K562 (cell line): ENCODE data around the gene PIP4K2A. TPM values are rescaled to one million over a fixed set of nuclear protein-coding genes. Genes with fewer than 3 reads are reported as not detected.

Source experiments
- BCOR ChIP-seq: fragments of 450-650 bp; IDR thresholded peaks from 2 replicates; pipeline ENCODE4 v1.6.1; 2016
- BRCA1 ChIP-seq, 2 experiments: fragments of 450-650 bp in 1 of 2; sonication (generic) in 1 of 2; formaldehyde crosslinking in 1 of 2; IDR thresholded peaks; 2 replicates each; pipeline versions ENCODE4 v1.5.0 to v1.6.1; 2017 to 2020; ENCODE audit warnings: mild to moderate bottlenecking in 1 of 2, missing genetic modification reagents in 1 of 2
- BRF1 ChIP-seq: IDR thresholded peaks from 3 replicates; pipeline ENCODE4 v1.6.1; 2011; ENCODE audit warnings: borderline replicate concordance, mild to moderate bottlenecking; ENCODE audit not compliant: insufficient read length; ENCODE audit errors: extremely low read depth
- HDAC2 ChIP-seq: fragments of 450-650 bp; IDR thresholded peaks from 2 replicates; pipeline ENCODE4 v1.6.1; 2016; ENCODE audit warnings: mild to moderate bottlenecking
- HIVEP1 ChIP-seq: fragments of 250-450 bp; sonication (Bioruptor Pico); IDR thresholded peaks from 2 replicates; pipeline ENCODE4 v1.4.0; 2020; ENCODE audit warnings: mild to moderate bottlenecking
- NBN ChIP-seq: fragments of 450-650 bp; IDR thresholded peaks from 2 replicates; pipeline ENCODE4 v1.6.1; 2016; ENCODE audit warnings: low read depth, mild to moderate bottlenecking
- RBM25 ChIP-seq: fragments of 200-400 bp; formaldehyde crosslinking; IDR thresholded peaks from 2 replicates; pipeline ENCODE4 v1.6.1; 2018; ENCODE audit warnings: low read length, low read depth, moderate library complexity; ENCODE audit not compliant: severe bottlenecking
- RFX1 ChIP-seq: fragments of 450-650 bp; IDR thresholded peaks from 2 replicates; pipeline ENCODE4 v1.6.1; 2016; ENCODE audit warnings: mild to moderate bottlenecking, moderate library complexity
- SIN3B ChIP-seq: fragments of 450-650 bp; IDR thresholded peaks from 2 replicates; pipeline ENCODE4 v1.6.1; 2017; ENCODE audit warnings: low read depth, mild to moderate bottlenecking, moderate library complexity
- SMAD4 ChIP-seq: fragments of 250-450 bp; sonication (Bioruptor Pico); conservative IDR thresholded peaks from 2 replicates; pipeline ENCODE4 v1.8.0; 2021; ENCODE audit warnings: inconsistent platforms, mild to moderate bottlenecking, moderate library complexity
- SPI1 ChIP-seq: IDR thresholded peaks from 2 replicates; pipeline ENCODE4 v1.6.1; 2011; ENCODE audit warnings: low read depth, low read length, control low read depth, borderline replicate concordance
- ZNF212 ChIP-seq: fragments of 450-650 bp; formaldehyde crosslinking; IDR thresholded peaks from 2 replicates; pipeline ENCODE4 v1.4.0; 2020; ENCODE audit warnings: mild to moderate bottlenecking
- ZNF431 ChIP-seq: sonication (generic); formaldehyde crosslinking; IDR thresholded peaks from 2 replicates; pipeline ENCODE4 v1.8.0; 2022; ENCODE audit warnings: mild to moderate bottlenecking, missing genetic modification reagents
- ZNF778 ChIP-seq: fragments of 450-650 bp; formaldehyde crosslinking; IDR thresholded peaks from 2 replicates; pipeline ENCODE4 v1.4.0; 2020; ENCODE audit warnings: mild to moderate bottlenecking, moderate library complexity
- ZNF780A ChIP-seq: fragments of 250-450 bp; sonication (Bioruptor Pico); IDR thresholded peaks from 2 replicates; pipeline ENCODE4 v1.5.0; 2021; ENCODE audit warnings: mild to moderate bottlenecking
- polyA plus RNA-seq, 8 experiments: library from polyadenylated mRNA; depleted of rRNA in 4 of 8; stranded (reverse) in 5 of 8; unstranded in 3 of 8; fragments of >200 nt; fragmentation: Nextera tagmentation in 2 of 8; fragmentation: Illumina TruSeq in 1 of 8; extraction: Ambion mirVana in 2 of 8; extraction: Trizol in 1 of 8; gene quantifications; 2 replicates each; pipeline versions ENCODE4 v1.2.1 to v1.2.3, GENCODE V29; 2011 to 2014; ENCODE audit warnings: inconsistent platforms in 1 of 8, missing spikeins in 1 of 8
- total RNA-seq, 7 experiments: library from RNA; depleted of rRNA in 6 of 7; stranded (reverse); fragments of >200 nt in 6 of 7; fragmentation: Illumina TruSeq in 2 of 7; extraction: Trizol in 2 of 7; gene quantifications; 2 replicates each; pipeline versions ENCODE4 v1.2.1 to v1.2.3, GENCODE V29; 2011 to 2021; ENCODE audit warnings: low replicate concordance in 1 of 7
- TF ChIP-seq, protein P1 (sequence below): fragments of 250-450 bp; sonication (Bioruptor Pico); IDR thresholded peaks from 2 replicates; pipeline ENCODE4 v1.8.0; 2022; ENCODE audit warnings: inconsistent platforms
- TF ChIP-seq, protein P2 (sequence below): fragments of 450-650 bp; formaldehyde crosslinking; IDR thresholded peaks from 2 replicates; pipeline ENCODE4 v1.4.0; 2020; ENCODE audit warnings: mild to moderate bottlenecking
- TF ChIP-seq, protein P3 (sequence below): sonication (generic); IDR thresholded peaks from 2 replicates; pipeline ENCODE4 v1.6.1; 2016
- TF ChIP-seq, protein P4 (sequence below): fragments of 450-650 bp; IDR thresholded peaks from 2 replicates; pipeline ENCODE4 v1.6.1; 2017; ENCODE audit warnings: antibody characterized with exemption, mild to moderate bottlenecking
- TF ChIP-seq, protein P5 (sequence below): fragments of 450-650 bp; IDR thresholded peaks from 2 replicates; pipeline ENCODE4 v1.6.1; 2016; ENCODE audit warnings: mild to moderate bottlenecking

PIP4K2A gene
- total and polyA plus RNA-seq, 9 of the 15 experiments (the other 6 are each of a cell fraction or from before 2014, with no cell fraction given): 35.6 to 117 (median 71.9) TPM

DNA sequence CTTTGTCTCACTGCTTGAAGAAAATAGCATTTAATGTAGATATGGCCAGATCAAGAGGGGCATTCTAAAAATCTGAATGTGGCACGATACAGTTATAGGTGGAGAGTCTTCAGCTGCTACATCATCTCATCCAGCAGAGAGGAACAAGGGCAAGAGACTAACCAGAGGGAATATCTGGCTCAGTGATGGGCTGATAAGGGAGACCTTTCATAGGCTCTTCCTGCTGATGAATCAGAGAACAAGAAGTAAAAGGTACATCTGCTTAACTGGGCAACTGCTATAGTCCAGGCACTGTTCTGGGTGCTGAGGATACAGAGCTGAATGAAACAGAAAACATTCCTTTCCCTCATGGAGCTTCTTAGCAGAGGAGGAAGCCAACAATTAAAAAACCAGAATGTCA lies 37.9 kb downstream of the PIP4K2A start (continued):
- TF ChIP-seq, protein P1, sequence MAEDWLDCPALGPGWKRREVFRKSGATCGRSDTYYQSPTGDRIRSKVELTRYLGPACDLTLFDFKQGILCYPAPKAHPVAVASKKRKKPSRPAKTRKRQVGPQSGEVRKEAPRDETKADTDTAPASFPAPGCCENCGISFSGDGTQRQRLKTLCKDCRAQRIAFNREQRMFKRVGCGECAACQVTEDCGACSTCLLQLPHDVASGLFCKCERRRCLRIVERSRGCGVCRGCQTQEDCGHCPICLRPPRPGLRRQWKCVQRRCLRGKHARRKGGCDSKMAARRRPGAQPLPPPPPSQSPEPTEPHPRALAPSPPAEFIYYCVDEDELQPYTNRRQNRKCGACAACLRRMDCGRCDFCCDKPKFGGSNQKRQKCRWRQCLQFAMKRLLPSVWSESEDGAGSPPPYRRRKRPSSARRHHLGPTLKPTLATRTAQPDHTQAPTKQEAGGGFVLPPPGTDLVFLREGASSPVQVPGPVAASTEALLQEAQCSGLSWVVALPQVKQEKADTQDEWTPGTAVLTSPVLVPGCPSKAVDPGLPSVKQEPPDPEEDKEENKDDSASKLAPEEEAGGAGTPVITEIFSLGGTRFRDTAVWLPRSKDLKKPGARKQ: no peak
- TF ChIP-seq ZNF212 (CRISPR knock-in tag) (no peak), SIN3B (no peak), SPI1 (0 out of 2 replicates have a peak, but pooled peaks have one; percentile 19), ZNF431 (CRISPR knock-in tag) (no peak), HDAC2 (no peak), BCOR (no peak), ZNF778 (CRISPR knock-in tag) (no peak), BRF1 (no peak), ZNF780A (CRISPR knock-in tag) (no peak), RBM25 (peak; percentile 53), NBN (no peak), HIVEP1 (no peak), SMAD4 (CRISPR knock-in tag) (no peak), BRCA1 (IDR thresholded peaks at IDR 0.05) (no peak), BRCA1 (CRISPR knock-in tag; IDR thresholded peaks at IDR 0.05) (no peak), RFX1 (no peak)
- TF ChIP-seq, protein P2, sequence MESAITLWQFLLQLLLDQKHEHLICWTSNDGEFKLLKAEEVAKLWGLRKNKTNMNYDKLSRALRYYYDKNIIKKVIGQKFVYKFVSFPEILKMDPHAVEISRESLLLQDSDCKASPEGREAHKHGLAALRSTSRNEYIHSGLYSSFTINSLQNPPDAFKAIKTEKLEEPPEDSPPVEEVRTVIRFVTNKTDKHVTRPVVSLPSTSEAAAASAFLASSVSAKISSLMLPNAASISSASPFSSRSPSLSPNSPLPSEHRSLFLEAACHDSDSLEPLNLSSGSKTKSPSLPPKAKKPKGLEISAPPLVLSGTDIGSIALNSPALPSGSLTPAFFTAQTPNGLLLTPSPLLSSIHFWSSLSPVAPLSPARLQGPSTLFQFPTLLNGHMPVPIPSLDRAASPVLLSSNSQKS: no peak
- TF ChIP-seq, protein P3, sequence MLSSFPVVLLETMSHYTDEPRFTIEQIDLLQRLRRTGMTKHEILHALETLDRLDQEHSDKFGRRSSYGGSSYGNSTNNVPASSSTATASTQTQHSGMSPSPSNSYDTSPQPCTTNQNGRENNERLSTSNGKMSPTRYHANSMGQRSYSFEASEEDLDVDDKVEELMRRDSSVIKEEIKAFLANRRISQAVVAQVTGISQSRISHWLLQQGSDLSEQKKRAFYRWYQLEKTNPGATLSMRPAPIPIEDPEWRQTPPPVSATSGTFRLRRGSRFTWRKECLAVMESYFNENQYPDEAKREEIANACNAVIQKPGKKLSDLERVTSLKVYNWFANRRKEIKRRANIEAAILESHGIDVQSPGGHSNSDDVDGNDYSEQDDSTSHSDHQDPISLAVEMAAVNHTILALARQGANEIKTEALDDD: peak; percentile 75
- TF ChIP-seq, protein P4, sequence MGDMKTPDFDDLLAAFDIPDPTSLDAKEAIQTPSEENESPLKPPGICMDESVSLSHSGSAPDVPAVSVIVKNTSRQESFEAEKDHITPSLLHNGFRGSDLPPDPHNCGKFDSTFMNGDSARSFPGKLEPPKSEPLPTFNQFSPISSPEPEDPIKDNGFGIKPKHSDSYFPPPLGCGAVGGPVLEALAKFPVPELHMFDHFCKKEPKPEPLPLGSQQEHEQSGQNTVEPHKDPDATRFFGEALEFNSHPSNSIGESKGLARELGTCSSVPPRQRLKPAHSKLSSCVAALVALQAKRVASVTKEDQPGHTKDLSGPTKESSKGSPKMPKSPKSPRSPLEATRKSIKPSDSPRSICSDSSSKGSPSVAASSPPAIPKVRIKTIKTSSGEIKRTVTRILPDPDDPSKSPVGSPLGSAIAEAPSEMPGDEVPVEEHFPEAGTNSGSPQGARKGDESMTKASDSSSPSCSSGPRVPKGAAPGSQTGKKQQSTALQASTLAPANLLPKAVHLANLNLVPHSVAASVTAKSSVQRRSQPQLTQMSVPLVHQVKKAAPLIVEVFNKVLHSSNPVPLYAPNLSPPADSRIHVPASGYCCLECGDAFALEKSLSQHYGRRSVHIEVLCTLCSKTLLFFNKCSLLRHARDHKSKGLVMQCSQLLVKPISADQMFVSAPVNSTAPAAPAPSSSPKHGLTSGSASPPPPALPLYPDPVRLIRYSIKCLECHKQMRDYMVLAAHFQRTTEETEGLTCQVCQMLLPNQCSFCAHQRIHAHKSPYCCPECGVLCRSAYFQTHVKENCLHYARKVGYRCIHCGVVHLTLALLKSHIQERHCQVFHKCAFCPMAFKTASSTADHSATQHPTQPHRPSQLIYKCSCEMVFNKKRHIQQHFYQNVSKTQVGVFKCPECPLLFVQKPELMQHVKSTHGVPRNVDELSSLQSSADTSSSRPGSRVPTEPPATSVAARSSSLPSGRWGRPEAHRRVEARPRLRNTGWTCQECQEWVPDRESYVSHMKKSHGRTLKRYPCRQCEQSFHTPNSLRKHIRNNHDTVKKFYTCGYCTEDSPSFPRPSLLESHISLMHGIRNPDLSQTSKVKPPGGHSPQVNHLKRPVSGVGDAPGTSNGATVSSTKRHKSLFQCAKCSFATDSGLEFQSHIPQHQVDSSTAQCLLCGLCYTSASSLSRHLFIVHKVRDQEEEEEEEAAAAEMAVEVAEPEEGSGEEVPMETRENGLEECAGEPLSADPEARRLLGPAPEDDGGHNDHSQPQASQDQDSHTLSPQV: 0 out of 2 replicates have a peak, but pooled peaks have one; percentile 21
- TF ChIP-seq, protein P5, sequence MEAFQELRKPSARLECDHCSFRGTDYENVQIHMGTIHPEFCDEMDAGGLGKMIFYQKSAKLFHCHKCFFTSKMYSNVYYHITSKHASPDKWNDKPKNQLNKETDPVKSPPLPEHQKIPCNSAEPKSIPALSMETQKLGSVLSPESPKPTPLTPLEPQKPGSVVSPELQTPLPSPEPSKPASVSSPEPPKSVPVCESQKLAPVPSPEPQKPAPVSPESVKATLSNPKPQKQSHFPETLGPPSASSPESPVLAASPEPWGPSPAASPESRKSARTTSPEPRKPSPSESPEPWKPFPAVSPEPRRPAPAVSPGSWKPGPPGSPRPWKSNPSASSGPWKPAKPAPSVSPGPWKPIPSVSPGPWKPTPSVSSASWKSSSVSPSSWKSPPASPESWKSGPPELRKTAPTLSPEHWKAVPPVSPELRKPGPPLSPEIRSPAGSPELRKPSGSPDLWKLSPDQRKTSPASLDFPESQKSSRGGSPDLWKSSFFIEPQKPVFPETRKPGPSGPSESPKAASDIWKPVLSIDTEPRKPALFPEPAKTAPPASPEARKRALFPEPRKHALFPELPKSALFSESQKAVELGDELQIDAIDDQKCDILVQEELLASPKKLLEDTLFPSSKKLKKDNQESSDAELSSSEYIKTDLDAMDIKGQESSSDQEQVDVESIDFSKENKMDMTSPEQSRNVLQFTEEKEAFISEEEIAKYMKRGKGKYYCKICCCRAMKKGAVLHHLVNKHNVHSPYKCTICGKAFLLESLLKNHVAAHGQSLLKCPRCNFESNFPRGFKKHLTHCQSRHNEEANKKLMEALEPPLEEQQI: no peak
